ENCODE data around the gene KCP.
"Not testable (repeated sequence)": the region's sequence is repeated elsewhere in the genome, so short reads cannot be mapped to it uniquely, and the experiment has no call there.

The KCP gene

DNA sequence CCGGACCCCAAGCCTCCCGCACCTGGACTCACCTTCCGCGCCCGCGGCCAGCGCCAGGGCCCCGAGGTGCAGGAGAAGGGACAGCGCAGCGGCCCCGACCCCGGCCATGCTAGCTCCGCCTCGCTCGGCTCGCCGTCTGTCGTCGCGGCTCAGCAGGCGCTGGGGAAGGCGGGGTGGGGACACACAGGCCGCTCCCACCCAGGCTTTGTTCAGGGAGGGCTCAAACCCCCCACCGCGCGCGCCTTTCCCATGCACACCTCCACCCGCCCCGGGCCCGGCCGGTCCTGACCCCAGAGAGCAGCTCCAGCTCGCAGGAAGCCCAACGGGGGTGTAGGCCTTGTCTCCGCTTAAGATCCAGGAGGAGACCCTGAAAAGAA lies at the start of gene KCP:
Gene KCP (minus strand): TSS at position 141 of the 377 bp plus-strand sequence. CDS start 33 bp downstream, at position 108.
- no peak for DNase-seq

DNA sequence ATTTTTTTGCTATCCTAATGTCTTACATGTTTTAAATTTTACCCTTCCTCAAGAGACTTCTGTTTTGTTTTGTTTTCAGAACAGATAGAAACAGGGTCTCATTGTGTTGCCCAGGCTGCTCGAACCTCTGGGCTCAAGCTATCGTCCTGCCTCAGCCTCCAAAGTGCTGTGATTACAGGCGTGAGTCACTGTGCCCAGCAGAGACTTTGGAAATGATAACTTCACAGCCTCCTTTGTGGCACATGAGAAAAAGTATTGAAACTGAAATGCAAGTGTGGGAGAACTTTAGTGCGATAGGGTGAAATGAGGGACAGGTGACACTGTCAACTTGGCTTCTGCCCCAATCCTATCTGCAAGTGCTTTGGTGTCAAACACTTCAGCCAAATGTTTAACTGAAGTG lies 48.8 kb upstream of the KCP start:
- DNase-seq: no peak

DNA sequence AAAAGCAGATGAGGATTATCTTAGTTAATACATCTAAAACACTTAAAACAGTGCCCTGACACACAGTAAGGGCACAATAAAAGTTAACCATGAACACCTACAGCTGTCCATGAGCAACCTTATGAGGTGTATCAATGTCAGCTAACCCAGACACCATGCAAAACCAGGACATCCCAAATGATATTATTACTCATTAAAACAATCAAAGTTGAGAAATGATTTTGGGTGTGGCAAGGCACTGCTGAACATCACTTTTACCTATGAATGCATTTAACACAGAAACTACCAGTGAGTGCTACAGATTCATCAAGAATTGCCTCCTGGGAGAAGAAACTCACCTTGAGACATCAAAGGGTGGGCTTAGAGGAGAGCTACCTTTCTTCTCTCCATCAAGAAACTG lies 45.5 kb upstream of the KCP start:
- DNase-seq: no peak

DNA sequence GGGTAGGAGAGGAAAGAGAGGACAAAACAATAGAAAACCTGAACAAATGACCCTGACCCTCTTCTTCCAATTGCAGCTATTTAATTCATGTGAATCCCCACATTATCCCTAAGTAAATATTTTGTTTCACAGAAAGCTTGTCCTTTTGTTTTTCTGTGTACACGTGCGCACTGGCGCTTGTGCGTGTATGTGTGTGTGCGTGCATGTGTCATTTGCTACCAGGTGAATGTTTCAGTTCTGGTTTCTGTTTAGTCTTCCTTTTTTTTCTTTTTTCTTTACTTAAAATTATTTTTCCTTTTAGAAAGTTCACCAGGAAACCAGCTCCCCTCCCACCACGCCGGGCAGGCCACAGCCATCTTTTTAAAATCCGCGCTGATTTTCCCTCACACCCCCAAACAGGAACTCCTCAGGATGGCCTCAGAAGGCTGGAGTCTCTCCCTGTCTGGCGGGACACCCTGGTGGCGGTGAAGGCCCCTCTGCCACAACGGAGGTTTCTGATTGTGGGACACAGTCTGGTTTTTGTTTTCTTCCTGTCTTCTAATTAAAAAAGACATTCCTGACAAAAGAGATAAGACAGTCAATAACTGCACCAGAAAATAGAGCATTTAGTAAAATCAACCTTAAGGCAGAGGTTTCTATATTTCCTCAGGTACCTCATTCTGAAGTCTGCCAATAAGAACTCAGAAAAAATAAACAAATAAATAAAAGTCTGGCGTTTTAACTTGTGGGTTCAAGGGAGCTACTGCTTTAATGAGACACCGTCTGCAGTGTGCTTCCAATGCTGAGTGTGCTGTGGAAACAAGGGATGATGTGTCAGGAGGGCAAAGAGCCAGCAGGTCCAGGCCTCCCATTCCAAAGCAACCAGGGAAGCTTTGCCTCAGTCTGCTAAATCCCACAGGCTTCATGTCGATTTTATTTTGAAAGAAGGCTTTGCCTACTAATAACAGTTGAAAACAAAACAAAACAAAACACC lies 44.6 kb upstream of the KCP start:
- no peak for DNase-seq

DNA sequence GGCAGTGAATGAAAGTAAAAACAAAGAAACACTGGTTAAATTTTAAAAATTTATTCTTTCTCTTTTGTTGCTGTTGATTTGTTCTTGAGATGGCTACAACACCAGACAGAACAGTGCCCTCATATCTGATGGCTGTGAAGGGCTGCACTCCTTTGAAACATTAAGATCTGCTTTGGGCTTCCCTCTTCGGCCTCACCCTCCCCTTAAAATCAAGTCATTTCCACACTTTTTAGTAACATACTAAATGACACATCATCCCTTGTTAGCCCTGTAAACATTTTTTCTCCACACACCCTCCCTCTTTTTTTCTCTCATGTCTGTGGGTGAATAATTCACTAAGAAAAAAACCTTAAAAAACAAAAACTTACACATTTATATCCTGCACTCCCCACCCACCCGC lies 43.6 kb upstream of the KCP start:
- DNase-seq: no peak

DNA sequence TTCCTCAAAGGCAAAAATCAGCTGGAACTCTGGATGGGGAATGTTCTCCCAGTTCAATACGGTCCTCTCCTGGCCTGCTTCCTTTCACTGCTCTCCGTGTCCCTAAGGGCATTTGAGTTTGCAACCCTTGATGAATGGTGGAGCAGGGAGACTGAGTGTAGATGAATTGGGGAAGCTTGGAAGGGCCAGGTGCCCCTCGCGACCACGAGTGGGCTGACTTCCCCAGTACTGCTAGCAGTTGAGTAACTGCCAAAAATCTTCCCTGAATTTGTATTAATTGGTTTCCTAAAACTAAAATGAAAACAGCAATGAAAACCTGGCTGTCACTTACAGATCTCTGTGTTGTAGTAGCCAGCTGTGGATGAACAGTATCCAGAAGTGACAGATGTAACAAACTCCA lies 40.8 kb upstream of the KCP start:
- no peak for DNase-seq

DNA sequence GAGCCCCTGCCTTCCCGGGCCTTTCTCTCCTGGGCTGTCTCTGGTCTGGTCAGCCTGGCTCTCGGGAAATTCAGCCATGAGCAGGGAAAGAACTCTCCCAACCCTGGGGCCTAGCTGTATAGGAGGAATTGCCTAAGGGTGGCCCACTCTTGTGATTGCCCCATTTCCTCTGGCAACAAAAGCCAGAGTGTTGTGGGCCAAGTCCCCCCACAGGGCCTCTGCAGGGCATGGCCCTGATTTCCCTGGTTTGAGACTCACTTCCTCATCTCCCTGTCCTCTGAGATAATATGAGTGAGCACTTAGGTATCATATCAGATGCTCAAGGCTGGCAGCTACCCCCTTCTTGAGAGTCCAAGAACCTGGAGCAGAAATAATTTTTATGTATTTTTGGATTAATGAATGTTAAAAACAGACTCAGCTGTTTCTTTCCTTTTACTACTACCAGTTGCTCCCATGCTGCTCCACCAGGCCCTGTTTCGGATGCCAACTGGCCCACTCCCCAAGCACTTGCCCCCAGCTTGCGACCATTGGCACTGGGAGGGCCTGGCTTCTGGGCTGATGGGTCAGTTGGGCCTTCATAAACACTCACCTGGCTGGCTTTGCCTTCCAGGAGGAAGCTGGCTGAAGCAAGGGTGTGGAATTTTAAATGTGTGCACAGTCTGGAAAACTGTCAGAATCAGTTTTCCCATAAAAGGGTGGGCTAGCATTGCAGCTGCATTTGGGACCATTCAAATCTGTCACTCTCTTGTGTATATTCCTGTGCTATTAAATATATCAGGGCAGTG lies 38.7 kb upstream of the KCP start:
- DNase-seq: no peak

DNA sequence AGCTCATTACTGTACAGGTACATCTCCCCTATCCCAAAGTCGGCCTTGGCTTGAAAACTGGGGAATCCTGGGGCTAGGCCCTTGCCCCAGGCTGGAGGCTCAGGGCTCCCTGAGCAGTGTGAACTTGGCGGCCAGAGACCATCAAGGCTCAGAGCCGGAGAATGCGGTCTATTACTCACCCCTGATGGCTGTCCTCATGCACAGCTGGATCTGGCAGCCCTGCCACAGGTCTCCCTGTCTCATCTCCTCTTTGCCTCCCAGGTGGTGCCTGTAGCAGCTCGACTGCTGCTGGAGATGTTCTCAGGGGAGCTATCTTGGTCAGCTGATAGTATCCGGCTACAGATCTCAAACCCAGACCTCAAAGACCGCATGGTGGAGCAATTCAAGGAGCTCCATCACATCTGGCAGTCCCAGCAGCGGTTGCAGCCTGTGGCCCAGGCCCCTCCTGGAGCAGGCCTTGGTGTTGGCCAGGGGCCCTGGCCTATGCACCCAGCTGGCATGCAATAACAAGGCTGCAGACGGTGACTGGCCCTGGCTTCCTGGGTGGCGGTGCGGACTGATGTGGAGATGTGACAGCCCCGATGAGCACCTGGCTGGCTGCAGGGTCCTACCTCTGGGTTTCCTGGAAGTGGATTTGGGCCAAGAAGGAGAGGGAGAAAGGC lies 37.9 kb upstream of the KCP start:
- no peak for DNase-seq

DNA sequence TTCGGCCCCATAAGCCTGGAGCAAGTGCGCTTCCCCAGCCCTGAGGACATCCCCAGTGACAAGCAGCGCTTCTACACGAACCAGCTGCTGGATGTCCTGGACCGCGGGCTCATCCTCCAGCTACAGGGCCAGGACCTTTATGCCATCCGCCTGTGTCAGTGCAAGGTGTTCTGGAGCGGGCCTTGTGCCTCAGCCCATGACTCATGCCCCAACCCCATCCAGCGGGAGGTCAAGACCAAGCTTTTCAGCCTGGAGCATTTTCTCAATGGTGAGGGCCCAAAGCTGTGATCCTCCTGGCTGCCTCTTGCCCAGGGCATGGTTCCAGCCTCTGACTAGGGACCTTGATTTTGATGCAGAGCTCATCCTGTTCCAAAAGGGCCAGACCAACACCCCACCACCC lies 37.3 kb upstream of the KCP start:
- no peak for DNase-seq

DNA sequence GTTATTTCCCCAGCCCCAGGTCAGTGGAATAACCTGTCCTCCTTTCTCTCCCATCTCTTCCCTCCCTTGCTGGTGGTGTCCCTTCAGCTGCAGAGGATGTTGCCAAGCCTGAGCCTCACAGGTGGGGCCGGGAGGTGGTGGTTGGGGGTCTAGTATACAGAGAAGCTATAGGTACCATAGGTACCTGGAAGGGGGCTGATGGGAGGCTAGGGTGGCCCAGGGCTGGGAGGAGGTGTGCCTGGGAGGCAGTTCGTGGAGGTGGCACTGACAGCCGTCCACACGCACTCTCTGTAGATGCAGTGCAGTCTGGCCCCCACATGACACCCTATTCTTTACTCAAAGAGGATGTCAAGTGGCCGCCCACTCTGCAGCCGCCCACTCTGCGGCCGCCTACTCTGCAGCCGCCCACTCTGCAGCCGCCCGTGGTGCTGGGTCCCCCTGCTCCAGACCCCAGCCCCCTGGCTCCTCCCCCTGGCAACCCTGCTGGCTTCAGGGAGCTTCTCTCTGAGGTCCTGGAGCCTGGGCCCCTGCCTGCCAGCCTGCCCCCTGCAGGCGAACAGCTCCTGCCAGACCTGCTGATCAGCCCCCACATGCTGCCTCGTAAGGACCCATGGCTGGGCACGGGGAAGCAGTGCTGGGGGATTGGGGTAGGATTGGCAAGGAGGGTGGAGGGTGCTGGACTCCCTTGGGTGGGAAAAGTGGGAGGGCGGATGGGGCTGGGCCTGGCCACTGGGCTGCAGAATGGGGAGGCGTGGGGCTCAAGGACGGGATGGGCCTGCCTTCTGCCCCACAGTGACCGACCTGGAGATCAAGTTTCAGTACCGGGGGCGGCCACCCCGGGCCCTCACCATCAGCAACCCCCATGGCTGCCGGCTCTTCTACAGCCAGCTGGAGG lies 36.7 kb upstream of the KCP start:
- DNase-seq: no peak

DNA sequence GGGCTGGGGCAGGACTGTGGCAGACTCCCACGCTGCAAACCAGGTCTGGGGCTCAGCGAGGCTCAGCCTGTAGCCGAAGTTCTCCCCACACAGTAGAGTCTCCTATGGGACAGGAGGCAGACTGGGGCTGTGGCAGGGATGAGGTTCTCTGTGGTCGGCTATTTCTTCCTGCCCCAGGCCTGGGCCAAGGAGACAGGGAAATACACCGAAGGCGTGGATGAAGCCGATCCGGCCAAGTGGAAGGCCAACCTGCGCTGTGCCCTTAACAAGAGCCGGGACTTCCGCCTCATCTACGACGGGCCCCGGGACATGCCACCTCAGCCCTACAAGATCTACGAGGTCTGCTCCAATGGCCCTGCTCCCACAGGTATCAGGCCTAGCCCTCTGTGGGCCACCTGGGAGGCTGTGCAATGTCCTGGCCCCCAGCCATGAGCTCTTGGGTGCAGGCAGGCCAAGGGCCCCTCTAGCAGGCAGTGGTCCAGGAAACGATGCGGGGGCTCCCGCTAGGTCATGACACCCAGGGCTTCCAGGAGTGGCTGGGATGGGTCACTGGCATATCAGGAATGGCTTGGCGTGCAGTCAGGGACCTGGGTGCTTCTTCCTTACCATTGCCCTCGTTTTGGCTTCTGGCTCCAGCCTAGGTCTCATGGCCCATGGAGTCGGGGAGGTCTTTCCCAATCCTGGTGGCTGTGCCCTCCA lies 35.3 kb upstream of the KCP start:
- DNase-seq: no peak

DNA sequence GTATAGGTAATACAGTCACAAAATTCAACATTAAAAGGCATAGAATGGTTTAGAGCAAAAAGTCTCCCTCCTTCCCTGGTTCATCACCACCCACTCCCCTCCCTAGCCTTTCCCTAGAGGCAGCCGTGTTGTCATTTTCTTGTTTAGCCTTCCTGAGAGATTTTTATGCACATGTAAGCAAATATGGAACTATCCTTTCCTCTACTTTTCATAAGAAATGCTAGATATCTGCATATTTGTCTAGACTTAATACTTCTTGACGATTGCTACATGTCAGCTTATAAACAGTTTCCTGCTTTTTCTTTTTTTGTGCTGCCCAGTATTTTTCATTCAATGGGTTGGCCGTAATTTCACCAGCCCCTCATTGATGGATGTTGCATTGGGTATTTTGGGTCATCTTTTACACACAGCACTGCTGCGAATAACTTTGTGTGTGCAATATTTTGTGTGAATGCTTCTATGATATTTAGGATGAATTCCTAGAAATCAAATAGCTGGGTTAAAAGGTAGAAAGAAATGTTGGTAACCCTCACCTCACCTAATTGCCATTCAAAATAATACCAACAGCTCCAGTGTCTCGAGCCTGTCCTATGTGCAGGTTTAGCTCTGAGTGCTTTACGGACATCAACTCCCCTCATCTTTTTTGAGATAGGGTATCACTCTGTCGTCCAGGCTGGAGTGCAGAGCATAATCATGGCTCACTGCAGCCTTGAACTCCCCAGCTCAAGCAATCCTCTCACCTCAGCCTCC lies 34.2 kb upstream of the KCP start:
- DNase-seq: no peak

DNA sequence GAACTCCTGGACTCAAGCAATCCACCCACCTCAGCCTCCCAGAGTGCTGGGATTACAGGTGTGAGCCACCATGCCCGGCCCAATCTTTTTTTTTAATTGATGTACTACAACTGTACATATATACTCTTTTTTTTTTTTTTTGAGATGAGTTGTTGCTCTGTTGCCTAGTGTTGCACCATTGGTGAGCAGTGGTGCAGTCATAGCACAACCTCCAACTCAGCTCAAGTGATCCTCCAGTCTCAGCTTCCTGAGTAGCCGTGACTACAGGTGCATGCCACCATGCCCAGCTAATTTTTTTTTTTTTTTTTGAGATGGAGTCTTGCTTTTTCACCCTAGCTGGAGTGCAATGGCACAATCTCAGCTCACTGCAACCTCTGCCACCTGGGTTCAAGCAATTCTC lies 32.7 kb upstream of the KCP start:
- not testable (repeated sequence) for DNase-seq

DNA sequence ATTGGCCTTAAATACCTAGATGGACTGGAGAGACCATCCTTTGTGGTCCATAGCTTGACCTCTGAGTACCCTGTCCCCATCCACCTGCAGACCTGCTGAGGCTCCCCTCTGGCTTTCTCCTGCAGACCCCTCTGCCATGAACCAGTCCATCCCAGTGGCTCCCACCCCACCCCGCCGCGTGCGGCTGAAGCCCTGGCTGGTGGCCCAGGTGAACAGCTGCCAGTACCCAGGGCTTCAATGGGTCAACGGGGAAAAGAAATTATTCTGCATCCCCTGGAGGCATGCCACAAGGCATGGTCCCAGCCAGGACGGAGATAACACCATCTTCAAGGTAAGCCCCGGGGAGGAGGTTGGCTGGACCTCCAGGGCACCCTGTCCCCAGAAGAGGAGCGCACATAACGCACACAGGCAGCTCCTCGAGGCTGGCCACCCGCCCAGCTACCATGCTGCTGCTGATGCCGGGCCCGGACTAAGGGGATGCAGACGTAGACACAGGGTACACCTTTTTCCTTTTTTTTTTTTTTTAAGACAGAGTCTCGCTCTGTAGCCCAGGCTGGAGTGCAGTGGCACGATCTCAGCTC lies 31.5 kb upstream of the KCP start:
- DNase-seq: no peak

DNA sequence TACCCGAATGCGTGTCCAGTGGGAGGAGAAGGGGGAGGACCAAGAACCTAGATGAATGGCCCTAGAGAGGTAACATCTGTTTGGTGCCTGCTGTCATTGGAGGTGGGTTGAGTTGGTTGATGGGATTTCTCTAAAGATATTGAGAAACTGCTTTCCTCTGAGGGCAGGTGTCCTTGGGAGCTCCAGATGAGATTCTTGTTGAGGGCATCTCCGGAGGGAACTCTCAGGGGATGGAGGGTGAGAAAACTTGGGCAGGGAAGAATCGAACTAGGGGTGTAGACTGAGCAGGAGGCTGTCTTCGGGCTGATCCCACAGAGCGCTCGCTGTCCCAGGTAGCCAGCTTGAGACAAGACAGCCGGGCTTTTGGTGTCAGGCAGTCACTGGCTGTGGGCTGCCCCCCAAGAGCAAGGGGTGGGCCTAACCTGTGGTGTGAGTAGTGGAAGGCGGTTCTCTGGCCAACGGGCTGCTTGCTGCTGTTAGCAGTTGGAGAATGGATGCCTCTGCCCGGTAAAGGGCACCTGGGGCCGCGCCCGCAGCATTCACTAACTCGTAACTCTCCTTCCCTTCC lies 30.9 kb upstream of the KCP start:
- DNase-seq: no peak

DNA sequence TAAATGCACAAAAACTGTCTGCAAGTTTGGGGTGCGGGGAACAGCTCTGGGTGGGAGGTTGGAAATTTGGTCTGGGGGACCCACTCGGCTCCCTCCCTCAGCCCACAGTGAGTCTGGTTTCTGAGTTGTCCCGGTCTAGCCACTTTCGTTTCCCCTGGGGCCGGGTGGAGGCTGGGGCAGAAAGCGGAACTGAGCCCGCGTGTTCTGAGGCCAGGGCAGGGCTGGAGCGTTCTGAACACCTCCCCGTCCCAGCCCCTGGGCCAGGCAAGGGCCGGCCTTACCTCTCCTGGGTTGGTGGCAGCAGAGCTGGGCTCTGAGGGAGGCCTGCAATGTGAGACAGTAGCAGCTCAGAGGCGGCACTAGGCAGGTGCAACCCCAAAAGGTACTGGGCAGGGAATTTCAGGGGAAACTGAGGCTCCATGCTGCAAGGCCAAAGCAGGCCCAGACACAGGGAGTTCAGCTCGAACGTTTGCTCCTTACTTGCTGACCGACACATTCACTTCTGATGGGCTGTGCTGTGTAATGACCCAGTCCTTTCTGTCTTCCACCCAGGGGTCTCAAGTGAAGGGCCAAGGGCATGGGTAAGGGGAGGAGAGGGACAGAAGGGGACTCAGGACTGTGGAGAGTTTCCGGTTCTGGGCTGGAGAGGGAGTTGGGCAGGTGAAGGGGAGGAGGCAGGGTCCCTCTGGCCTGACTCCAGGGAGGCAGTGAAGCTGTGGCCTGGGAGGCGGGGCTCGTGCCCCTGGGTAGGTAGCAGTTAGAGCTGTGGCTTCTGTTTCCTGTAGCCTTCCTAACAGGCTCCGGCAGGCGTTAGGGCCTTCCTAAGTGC lies 30.2 kb upstream of the KCP start:
- no peak for DNase-seq

DNA sequence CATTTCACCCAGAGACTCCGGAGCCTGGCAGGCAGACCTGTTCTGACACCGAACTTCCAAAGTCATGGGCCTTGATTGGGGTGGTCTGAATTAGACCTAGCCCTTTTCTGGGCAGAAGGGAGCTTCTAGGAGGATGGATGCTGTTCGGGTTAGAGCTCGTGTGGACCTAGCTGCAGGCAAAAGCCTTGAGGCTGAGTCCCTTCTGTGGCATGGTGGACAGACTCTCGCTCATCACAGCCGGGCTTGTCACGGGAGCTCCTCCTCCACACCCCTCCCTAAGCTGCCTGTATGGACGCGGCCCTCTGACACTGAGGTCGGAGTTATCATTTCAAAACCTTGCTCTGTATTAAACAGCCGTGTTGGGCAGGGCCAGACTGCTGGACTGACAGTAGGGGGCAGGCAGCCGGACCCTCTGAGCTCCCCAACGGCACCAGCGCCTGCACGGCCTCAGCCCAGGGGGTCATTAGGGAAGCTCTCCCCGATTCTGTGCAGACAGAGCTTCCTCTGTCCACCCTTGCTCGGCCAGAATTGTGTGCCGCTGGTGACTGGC lies 29.4 kb upstream of the KCP start:
- no peak for DNase-seq

DNA sequence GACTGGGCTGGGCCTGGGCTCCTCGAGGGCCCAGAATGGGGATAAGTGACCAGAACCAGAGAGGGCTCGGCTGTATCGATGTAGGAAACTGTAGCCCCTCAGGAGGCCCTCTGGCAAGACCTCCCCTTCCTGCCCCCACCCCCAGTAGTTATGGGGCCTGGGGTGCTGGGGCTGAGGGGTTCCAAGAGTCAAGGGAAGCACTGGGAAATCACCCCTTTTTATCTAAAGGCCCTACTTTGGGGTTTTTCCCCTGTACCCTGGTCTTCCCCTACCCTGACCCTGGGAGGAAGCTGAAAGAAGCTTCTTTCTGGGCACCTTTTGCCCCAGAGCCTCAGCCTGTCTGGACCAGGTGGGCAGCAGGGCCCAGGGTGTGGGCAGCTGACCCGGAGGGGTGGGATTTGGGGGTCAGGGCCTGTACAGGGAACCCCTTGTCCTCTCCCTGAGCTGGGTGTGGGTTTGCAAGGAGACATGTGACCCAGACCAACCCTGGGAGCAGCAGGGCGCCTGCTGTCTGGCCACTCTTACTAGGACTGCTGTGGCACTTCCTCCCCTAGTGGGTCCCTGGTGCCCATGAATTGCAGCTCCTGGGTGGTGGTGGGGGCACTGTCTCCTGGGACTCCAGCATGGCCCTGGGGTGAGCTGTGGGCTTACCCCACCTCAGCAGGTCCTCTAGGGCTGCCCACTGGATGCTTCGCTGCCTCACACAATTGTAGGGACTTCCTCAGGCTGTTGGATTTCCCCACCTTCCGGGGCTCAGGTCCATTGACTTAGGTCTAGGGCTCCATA lies 28.8 kb upstream of the KCP start:
- no peak for DNase-seq

All from activated CD4-positive, alpha-beta T cell treated with anti-CD3 and anti-CD28 coated beads for 4 hours (primary cell).